Nephron (organoid): ENCODE measurements around the gene NDUFS8.

Experiments
- H3K27ac Mint-ChIP-seq, 3 experiments: 2 replicates each; pipeline ENCODE4 v1.8.0; 2020; ENCODE audit warnings: mixed read lengths in 3 of 3, mild to moderate bottlenecking in 2 of 3, moderate library complexity in 1 of 3
- H3K27me3 Mint-ChIP-seq: 2 replicates; pipeline ENCODE4 v1.8.0; 2021; ENCODE audit warnings: low read depth, mild to moderate bottlenecking, moderate library complexity, mixed read lengths
- H3K36me3 Mint-ChIP-seq: 2 replicates; pipeline ENCODE4 v1.8.0; 2020; ENCODE audit warnings: low read depth, mixed read lengths
- H3K4me1 Mint-ChIP-seq: 2 replicates; pipeline ENCODE4 v1.8.0; 2020; ENCODE audit warnings: mixed read lengths
- H3K4me3 Mint-ChIP-seq, 3 experiments: 2 replicates each; pipeline ENCODE4 v1.8.0; 2020; ENCODE audit warnings: mild to moderate bottlenecking in 3 of 3, mixed read lengths in 3 of 3, moderate library complexity in 2 of 3
- H3K9me3 Mint-ChIP-seq: 2 replicates; pipeline ENCODE4 v1.8.0; 2020; ENCODE audit warnings: mixed read lengths
- TF ChIP-seq, protein P1 (sequence below), 3 experiments: fragments of 200-600 bp; sonication (generic); IDR thresholded peaks; one replicate each; pipeline ENCODE4 v1.5.0; 2021; ENCODE audit warnings: antibody characterized with exemption in 3 of 3; ENCODE audit not compliant: unreplicated experiment in 3 of 3

Gene NDUFS8

DNA sequence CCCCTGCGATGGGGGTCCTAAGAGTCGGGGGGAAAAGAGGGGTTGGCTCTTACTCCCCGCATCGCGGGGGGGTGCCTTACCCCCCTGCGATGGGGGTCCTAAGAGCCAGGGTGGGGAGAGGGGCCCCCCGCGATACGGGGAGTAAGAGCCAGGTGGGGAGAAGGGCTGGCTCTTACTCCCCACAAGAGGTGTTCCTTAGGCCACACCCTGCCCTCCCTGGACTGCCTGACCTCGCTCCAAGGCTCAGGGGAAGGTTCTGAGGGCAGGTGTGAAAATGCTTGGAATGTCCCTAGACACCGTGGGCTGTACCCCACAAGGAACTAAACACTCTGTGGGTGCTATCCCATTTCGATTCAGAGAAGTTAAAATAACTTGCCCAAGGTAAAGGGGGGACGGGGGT is 34.4 kb upstream of the NDUFS8 start:
- Mint-ChIP-seq H3K4me1 (no peaks in the 10 kb centered on the region), H3K36me3 (no peaks in the 10 kb centered on the region), H3K27me3 (peaks cover 35% of the 10 kb centered on the region), H3K27ac (no peak overlapping the region), H3K4me3 (no peak overlapping the region), H3K9me3 (no peaks in the 10 kb centered on the region)
- TF ChIP-seq, protein P1, sequence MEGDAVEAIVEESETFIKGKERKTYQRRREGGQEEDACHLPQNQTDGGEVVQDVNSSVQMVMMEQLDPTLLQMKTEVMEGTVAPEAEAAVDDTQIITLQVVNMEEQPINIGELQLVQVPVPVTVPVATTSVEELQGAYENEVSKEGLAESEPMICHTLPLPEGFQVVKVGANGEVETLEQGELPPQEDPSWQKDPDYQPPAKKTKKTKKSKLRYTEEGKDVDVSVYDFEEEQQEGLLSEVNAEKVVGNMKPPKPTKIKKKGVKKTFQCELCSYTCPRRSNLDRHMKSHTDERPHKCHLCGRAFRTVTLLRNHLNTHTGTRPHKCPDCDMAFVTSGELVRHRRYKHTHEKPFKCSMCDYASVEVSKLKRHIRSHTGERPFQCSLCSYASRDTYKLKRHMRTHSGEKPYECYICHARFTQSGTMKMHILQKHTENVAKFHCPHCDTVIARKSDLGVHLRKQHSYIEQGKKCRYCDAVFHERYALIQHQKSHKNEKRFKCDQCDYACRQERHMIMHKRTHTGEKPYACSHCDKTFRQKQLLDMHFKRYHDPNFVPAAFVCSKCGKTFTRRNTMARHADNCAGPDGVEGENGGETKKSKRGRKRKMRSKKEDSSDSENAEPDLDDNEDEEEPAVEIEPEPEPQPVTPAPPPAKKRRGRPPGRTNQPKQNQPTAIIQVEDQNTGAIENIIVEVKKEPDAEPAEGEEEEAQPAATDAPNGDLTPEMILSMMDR (IDR thresholded peaks at IDR 0.05; ENCODE audit: unreplicated experiment in 3 of 3): no peak

DNA sequence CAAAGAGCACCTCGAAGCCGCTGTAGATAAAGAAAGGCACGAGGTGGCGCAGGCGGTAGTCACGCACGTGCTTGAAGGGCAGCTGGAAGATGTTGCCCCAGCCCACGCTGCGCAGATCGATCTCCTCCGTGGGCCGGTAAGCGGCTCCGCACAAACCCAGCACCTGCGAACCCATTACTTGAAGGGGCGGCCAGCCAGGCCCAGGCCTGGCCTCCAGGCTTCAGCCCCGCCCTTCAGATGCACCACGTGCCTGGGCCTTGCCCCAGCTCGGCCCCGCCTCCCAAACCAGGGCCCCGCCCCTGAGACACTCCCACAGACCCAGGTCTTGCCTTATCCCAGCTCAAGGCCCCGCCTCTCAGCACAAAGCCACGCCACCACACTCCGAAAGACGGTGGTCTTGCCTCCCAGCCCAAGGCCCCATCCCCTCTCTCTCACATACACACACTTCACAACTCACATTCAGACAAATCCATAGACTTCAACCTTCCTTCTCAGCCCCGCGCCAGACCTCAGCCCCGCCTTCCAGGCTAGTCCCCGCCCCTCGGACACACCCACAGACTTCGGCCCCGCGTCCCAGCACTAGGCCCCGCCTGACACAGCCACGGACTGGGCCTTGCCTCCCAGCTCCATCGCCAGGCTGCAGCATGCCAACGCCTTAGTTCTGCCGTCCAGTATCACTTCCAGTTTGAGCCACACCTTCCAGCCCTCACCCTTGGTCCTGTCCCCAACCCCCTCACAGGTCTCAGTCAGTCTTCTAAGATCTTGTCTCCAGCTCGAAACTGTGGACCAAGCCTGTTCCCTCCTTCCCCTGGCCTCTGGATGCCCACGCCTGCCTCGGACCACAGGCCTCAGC is 33.6 kb upstream of the NDUFS8 start:
- H3K36me3 Mint-ChIP-seq: no peaks in the 10 kb centered on the region
- H3K4me3 Mint-ChIP-seq: peak overlapping the region in 1 of 3 experiments; percentile 55
- TF ChIP-seq, protein P1 (IDR thresholded peaks at IDR 0.05; ENCODE audit: unreplicated experiment in 3 of 3): no peak
- peaks cover 34% of the 10 kb centered on the region for H3K27me3 Mint-ChIP-seq
- no peak overlapping the region for H3K27ac Mint-ChIP-seq
- no peaks in the 10 kb centered on the region for H3K4me1 Mint-ChIP-seq
- no peaks in the 10 kb centered on the region for H3K9me3 Mint-ChIP-seq

DNA sequence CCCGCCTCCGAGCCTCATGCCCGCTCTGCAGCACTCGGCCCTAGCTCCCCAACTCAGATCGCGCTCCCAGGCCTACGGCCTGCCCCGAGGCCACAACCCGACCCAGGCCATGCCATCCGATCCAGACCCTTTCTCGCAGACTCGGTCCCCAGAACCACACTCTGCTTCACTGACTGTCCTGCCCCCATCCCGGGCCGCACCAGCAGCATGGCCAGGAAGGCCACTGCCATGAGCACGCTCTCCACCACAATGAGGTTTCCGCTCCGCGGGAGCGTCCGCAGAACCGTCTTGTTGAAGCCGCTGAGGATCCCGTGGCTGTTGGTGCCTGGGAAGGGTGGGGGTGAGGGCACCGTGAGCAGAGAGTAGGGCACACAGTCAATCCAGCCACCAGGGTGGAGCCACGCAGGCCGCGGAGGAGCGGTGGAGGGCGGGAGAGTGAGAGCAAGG is 33.0 kb upstream of the NDUFS8 start:
- Mint-ChIP-seq H3K36me3 (no peaks in the 10 kb centered on the region), H3K4me3 (no peak overlapping the region), H3K4me1 (no peaks in the 10 kb centered on the region), H3K27ac (no peak overlapping the region), H3K27me3 (peaks cover 34% of the 10 kb centered on the region), H3K9me3 (no peaks in the 10 kb centered on the region)
- TF ChIP-seq, protein P1 (IDR thresholded peaks at IDR 0.05; ENCODE audit: unreplicated experiment in 3 of 3): no peak

DNA sequence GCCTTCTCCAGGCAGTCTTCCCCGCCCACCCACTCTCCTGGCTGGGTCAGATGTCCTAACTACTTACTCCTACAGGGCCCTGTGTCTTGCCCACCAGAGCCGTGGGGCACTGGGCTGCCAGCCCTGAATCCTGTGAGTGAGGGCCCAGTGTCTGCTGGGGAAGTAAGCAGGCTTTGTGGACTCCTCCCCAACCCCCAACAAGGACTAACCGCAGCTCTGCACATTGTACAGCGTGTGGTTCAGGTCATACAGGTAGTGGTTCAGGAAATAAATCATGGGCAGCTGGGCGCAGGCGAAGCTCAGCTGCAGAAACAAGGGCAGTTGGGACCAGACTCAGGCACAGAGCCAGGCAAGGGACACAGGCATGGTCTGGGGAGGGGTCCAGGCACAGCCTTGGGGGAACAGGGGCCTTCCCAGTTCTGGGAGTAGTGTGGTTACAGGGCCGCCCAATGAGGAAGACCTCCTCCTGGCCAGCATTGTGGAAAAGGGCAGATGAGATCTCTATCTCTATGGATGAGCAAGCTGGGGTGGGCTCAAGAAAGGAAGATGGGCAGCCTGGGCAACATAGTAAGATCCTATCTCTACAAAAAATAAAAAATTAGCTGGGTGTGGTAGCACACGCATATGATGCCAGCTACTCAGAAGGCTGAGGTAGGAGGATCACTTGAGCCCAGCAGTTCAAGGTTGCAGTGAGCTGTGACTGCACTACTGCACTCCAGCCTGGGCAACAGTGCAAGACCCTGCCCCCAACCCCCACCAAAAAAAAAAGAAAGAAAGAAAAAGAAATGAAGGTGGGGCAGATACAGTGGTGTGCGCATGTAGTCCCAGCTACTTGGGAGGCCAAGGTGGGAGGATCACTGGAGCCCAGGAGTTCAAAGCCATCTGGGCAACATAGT is 32.1 kb upstream of the NDUFS8 start:
- peaks cover 4% of the 10 kb centered on the region for H3K4me1 Mint-ChIP-seq
- H3K36me3 Mint-ChIP-seq: no peaks in the 10 kb centered on the region
- H3K4me3 Mint-ChIP-seq: no peak overlapping the region
- peaks cover 33% of the 10 kb centered on the region for H3K27me3 Mint-ChIP-seq
- no peaks in the 10 kb centered on the region for H3K9me3 Mint-ChIP-seq
- H3K27ac Mint-ChIP-seq: no peak overlapping the region
- TF ChIP-seq, protein P1 (IDR thresholded peaks at IDR 0.05; ENCODE audit: unreplicated experiment in 3 of 3): no peak

DNA sequence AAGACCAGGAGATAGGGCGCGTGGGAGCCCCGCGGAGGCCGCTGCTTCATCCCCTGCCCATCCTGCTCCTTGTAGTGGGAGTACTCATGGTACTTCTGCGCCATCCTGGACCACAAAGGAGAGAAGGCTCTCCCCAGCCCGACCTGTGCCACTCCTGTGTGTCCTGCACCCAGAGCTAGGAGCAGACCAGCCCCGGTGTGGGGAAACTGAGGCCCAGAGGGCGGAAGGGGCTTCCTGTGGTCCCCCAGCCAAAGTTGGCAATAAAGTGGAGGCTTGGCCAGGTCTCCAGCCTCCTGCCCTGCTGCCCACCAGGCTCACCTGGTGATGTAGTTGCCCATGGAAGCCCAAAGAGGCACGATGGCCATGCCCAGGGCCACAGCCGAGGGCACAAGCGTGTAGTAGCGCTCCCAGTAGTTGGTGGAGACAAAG is 31.3 kb upstream of the NDUFS8 start:
- TF ChIP-seq, protein P1 (IDR thresholded peaks at IDR 0.05; ENCODE audit: unreplicated experiment in 3 of 3): no peak
- Mint-ChIP-seq H3K4me3 (no peak overlapping the region), H3K36me3 (no peaks in the 10 kb centered on the region), H3K27ac (no peak overlapping the region), H3K27me3 (peaks cover 29% of the 10 kb centered on the region), H3K4me1 (peaks cover 4% of the 10 kb centered on the region), H3K9me3 (no peaks in the 10 kb centered on the region)
